Measurements from ENCODE around the gene IFT74. TPM values are rescaled to one million over a fixed set of nuclear protein-coding genes. Genes with fewer than 3 reads are reported as not detected.

IFT74 gene
- total RNA-seq, 1 experiment from 2014 or later, result 6.0 TPM

DNA sequence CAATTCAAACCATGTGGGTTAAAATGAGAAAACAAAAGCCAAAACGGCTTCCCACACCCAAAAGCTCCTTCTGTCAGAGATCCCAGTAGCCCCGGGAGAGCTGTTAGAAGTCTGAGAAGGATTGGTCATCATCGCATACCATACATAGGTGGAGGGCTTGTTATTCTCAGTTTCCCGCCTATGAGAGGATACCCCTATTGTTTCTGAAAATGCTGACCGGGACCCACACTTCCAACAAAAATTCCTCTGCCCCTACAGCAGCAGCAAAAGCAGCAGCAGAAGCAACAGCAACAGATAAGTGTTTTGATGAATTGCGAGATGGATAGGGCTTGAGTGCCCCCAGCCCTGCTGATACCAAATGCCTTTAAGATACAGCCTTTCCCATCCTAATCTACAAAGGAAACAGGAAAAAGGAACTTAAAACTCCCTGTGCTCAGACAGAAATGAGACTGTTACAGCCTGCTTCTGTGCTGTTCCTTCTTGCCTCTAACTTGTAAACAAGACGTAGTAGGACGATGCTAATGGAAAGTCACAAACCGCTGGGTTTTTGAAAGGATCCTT lies 152.8 kb downstream of the IFT74 start, which contains the start of gene TEK:
Gene TEK (plus strand): TSS at position 245 of the 561 bp plus-strand sequence. CDS start 366 bp downstream, outside the sequence.
- CTCF ChIA-PET, result no interaction called here
- H3K36me3 ChIP-seq (ENCODE audit: control insufficient read depth, insufficient read depth, low read length), result no peaks in the 10 kb centered on the region

GRCh38 chr9:27109621-27110020 lies 153.4 kb downstream of the IFT74 start:
- TF ChIP-seq, protein P1, sequence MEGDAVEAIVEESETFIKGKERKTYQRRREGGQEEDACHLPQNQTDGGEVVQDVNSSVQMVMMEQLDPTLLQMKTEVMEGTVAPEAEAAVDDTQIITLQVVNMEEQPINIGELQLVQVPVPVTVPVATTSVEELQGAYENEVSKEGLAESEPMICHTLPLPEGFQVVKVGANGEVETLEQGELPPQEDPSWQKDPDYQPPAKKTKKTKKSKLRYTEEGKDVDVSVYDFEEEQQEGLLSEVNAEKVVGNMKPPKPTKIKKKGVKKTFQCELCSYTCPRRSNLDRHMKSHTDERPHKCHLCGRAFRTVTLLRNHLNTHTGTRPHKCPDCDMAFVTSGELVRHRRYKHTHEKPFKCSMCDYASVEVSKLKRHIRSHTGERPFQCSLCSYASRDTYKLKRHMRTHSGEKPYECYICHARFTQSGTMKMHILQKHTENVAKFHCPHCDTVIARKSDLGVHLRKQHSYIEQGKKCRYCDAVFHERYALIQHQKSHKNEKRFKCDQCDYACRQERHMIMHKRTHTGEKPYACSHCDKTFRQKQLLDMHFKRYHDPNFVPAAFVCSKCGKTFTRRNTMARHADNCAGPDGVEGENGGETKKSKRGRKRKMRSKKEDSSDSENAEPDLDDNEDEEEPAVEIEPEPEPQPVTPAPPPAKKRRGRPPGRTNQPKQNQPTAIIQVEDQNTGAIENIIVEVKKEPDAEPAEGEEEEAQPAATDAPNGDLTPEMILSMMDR (IDR thresholded peaks at IDR 0.05), result no peak
- TF ChIP-seq SIN3A (IDR thresholded peaks at IDR 0.05; ENCODE audit: borderline replicate concordance, insufficient read depth, low read depth, low read length) (no peak), POLR2AphosphoS5 (IDR thresholded peaks at IDR 0.05; ENCODE audit: low read depth, low read length) (no peak), TCF7L2 (IDR thresholded peaks at IDR 0.05; ENCODE audit: low read depth, low read length) (no peak)
- TF ChIP-seq, protein P2, sequence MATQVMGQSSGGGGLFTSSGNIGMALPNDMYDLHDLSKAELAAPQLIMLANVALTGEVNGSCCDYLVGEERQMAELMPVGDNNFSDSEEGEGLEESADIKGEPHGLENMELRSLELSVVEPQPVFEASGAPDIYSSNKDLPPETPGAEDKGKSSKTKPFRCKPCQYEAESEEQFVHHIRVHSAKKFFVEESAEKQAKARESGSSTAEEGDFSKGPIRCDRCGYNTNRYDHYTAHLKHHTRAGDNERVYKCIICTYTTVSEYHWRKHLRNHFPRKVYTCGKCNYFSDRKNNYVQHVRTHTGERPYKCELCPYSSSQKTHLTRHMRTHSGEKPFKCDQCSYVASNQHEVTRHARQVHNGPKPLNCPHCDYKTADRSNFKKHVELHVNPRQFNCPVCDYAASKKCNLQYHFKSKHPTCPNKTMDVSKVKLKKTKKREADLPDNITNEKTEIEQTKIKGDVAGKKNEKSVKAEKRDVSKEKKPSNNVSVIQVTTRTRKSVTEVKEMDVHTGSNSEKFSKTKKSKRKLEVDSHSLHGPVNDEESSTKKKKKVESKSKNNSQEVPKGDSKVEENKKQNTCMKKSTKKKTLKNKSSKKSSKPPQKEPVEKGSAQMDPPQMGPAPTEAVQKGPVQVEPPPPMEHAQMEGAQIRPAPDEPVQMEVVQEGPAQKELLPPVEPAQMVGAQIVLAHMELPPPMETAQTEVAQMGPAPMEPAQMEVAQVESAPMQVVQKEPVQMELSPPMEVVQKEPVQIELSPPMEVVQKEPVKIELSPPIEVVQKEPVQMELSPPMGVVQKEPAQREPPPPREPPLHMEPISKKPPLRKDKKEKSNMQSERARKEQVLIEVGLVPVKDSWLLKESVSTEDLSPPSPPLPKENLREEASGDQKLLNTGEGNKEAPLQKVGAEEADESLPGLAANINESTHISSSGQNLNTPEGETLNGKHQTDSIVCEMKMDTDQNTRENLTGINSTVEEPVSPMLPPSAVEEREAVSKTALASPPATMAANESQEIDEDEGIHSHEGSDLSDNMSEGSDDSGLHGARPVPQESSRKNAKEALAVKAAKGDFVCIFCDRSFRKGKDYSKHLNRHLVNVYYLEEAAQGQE (IDR thresholded peaks at IDR 0.05; ENCODE audit: insufficient read depth in 1 of 2, low read depth in 2 of 2, low read length in 1 of 2), result no peak
- CTCF ChIA-PET, result no interaction called here

More for the DNA sequence above, 152.8 kb downstream of the IFT74 start, which contains the start of gene TEK:
- Histone ChIP-seq H3K27me3 (ENCODE audit: control insufficient read depth, insufficient read depth, low read length) (no peaks in the 10 kb centered on the region), H3K27ac (ENCODE audit: low read length) (no peak within 1 kb of the TSS), H3K4me1 (ENCODE audit: control insufficient read depth, insufficient read depth, low read length) (no peaks in the 10 kb centered on the region), H3K9me3 (ENCODE audit: control insufficient read depth, insufficient read depth, low read depth, low read length) (no peaks in the 10 kb centered on the region), H3K4me3 (ENCODE audit: low read depth in 2 of 2, low read length in 2 of 2) (no peak within 1 kb of the TSS)
- in situ Hi-C loops (cut with HindIII; ENCODE audit: low pct_unique_long_range_greater_than_20kb, low sequenced_read_pairs), result no loop called here
- ATAC-seq, result no peak
- intact Hi-C loops (cut with micrococcal nuclease; ENCODE audit: unreplicated experiment), result no loop called here
- TF ChIP-seq, protein P1 (IDR thresholded peaks at IDR 0.05), result no peak
- no peak for TF ChIP-seq TCF7L2 (IDR thresholded peaks at IDR 0.05; ENCODE audit: low read depth, low read length)
- no peak for TF ChIP-seq SIN3A (IDR thresholded peaks at IDR 0.05; ENCODE audit: borderline replicate concordance, insufficient read depth, low read depth, low read length)
- TF ChIP-seq POLR2AphosphoS5 (IDR thresholded peaks at IDR 0.05; ENCODE audit: low read depth, low read length), result no peak
- TF ChIP-seq, protein P2 (IDR thresholded peaks at IDR 0.05; ENCODE audit: insufficient read depth in 1 of 2, low read depth in 2 of 2, low read length in 1 of 2), result no peak
- no TSS peak for BruUV-seq (replicated peaks)
- POLR2A ChIA-PET, result interaction anchor here (0.7 kb wide), 1 partner anchor 8 kb away, joined by 3 read pairs; no protein-coding TSS in a partner anchor
- DNase-seq (ENCODE audit: low read depth, low spot score), result no peak

More at GRCh38 chr9:27109621-27110020, 153.4 kb downstream of the IFT74 start:
- no peak for ATAC-seq
- H3K9me3 ChIP-seq (ENCODE audit: control insufficient read depth, insufficient read depth, low read depth, low read length), result no peaks in the 10 kb centered on the region
- H3K4me1 ChIP-seq (ENCODE audit: control insufficient read depth, insufficient read depth, low read length), result no peaks in the 10 kb centered on the region
- POLR2A ChIA-PET, result no interaction called here
- no peaks in the 10 kb centered on the region for H3K27me3 ChIP-seq (ENCODE audit: control insufficient read depth, insufficient read depth, low read length)
- no peak for DNase-seq (ENCODE audit: low read depth, low spot score)
- BruUV-seq (replicated peaks), result no TSS peak
- in situ Hi-C loops (cut with HindIII; ENCODE audit: low pct_unique_long_range_greater_than_20kb, low sequenced_read_pairs) (no loop called here), intact Hi-C loops (cut with micrococcal nuclease; ENCODE audit: unreplicated experiment) (no loop called here)
- H3K4me3 ChIP-seq (ENCODE audit: low read depth in 2 of 2, low read length in 2 of 2), result no peak overlapping the region
- no peaks in the 10 kb centered on the region for H3K36me3 ChIP-seq (ENCODE audit: control insufficient read depth, insufficient read depth, low read length)
- H3K27ac ChIP-seq (ENCODE audit: low read length), result no peak overlapping the region
